GM11168 (cell line): ENCODE measurements around the gene HDAC9.
"Not testable (repeated sequence)": the region's sequence is repeated elsewhere in the genome, so short reads cannot be mapped to it uniquely, and the experiment has no call there.

Source experiments
- in situ Hi-C: fragments of 300-500 bp; cut with MboI; formaldehyde crosslinking; loops from one replicate; pipeline ENCODE4 v1.12.0; 2022; ENCODE audit warnings: low sequenced_read_pairs; ENCODE audit not compliant: unreplicated experiment

HDAC9 gene

DNA sequence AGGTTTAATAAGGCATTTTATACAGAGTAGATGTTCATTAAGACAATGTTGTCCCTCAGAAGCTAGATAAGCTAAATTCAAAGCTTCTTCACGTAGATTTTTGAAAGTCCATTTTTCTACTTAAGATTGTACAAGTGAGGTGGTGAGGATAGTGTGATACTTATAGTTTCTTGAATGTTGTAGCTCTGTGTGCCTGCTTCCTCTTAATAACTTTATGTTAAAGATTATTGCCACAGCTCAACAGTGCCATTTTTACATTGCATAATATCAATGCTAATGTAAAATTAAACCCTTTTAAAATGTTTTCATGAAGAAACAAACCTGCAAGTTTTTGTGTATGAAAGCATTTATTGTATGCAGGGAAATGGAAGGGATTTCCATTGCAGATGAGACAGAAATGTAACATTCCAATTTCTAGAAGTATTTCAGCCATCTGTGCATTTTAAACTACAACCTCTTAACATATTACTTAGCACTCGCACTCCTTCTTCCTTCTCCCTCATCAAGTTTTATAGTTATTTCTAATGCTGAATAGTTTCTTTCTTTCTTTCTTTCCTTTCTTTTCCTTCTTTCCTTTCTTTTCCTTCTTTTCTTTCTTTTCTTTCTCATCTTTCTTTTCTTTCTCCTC lies 409.9 kb downstream of the HDAC9 start:
- in situ Hi-C loops: no loop called here

DNA sequence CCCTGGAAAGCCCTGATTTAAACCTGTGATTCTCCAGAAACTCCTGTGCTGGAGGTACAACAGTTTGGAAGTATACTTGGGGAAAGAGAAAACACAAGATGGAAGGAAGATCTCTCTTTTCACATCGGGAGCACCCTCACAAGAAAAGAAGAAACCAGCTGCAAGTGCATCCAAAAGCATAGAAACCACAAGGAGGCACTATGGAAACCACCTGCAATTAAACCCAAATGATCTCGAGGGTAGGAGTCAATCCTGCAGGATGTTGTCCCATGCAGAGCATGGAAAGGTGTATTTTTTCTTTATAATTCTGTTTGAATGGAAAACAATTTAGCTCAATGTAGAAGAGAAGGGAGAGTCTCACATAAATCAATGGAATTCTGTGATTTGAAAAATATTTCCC lies 411.4 kb downstream of the HDAC9 start:
- in situ Hi-C loops: no loop called here

DNA sequence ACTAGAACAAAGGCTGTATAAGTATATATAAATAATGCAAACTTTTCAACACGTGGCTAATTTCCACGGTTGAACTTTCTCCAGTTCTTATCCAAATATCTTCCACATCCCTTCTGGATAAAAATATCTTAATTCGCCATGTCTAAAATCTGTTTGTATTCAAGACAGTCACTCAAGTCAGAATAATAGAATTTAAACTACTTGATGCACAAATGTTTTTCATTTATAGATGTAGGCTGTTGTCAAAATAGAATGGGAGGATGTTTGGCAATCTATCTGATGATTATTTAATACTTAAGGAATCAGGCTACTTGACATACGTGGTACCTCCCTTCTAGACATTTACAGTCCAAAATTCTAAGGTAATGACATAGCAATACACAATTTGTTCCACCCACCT lies 417.6 kb downstream of the HDAC9 start:
- in situ Hi-C loops: no loop called here

DNA sequence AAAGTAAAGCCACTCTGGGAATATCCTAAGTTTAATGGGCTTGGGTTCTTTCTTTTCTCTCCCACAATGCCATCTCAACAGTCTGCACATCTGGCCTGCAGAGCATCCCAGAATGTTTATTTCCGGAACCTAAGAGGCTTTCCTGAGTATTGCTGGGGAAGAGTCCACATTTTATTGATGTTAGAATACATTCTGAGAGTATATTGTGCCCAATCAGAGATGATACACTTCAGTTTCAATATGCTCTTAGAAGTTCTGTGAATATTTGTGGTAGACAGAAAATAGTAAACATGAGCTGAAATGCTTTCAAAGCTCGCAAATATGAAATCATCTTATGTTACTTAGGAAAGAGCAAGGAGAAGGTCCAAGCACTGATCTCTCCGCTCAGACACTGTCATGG lies 421.3 kb downstream of the HDAC9 start:
- in situ Hi-C loops: no loop called here

DNA sequence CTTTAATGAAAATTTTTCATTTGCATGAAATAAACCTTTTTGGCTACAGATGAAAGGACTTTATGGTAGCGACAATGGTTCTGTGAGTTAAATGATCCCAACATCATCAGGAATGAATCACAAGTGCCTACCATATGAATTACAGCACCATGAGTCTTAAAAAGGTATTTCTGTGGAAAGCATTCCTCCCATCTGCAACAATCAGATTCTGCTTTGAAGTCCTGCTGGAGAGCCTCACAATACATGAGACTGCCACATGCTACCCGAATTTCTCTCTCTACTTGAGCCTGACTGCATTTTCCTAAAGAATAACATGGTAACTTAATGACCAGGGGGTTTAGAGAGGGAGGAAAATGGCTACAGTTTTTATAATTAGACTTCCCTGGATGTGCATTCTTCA lies 431.6 kb downstream of the HDAC9 start:
- in situ Hi-C loops: no loop called here

DNA sequence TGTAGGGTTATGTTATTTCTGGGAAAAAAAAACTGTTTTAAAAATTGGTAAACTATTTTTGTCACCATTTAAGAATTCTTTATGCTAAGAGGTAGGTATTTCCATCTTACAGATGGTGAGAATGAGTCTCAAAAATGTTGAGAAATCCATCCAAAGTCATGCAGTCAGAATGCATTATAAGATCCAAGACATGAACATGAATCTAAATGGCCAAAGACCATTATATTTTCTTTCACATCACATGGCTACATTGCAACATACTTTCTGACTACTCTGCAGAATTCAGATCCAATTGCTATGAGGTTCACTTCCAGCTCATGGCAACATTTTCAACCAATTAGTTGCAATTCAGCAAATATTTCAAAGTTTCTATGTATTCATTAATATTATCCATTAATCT lies 440.7 kb downstream of the HDAC9 start:
- in situ Hi-C loops: no loop called here

DNA sequence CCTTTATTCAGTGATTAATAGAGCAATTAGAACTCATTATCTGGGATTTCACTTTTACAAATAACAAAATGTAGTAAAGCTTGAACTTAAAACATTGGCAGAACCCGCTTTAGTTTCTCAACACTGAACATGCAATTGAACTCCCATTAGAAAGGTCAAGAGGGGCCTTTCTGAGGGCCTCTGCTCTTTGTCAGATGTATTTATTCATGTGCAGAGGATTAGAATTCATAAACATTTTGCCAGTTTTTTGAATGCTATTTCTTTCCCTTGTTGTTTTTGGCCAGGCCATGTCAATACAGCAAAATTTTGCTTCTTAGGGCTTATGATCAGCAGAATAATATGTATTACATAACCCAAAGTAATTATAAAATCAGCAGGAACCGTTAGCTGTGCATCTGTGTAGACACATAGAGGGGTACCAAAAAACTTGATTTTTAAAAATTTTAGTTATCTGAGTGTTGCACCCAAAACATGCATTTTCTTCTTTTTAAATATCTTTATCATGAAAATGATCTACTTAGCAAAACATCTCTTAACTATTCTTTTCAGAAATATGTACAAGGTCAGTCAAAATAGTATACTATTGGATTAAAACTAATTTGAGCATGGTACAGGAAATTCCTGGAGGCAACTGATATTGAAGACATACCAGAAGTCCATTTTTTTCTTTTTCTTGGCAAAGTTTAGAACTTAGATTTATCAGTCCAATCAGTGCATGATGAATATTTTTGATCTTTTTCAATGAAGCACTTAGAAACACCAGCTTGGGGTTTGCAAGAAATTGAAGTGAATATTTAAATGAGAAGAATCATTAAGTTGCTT lies 444.4 kb downstream of the HDAC9 start:
- in situ Hi-C loops: no loop called here

DNA sequence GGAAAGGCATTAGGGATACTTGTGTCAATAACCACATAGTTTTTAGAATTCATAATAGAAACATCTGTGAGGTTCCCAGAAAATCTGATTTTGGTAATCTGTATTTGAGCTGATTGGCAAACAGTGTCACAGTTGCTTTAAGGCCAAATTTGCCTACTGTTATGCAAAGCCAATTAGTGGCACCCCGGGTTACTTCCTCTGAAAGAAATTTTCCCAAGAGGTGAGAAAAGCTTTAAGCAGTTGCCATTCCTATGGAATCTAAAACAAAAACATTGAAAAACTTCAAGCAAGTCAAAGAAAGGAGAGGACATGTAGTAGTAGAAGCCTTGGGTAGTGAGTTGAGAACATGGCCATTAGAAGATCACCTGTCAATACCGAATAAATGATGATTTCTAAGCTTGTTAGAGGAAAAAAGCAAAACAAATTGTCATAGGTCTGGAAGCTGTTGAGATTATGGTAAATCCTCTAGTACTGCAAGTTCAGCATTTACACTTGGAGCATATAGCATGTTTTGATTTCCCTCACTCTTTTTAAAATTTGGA lies 445.1 kb downstream of the HDAC9 start:
- in situ Hi-C loops: no loop called here

DNA sequence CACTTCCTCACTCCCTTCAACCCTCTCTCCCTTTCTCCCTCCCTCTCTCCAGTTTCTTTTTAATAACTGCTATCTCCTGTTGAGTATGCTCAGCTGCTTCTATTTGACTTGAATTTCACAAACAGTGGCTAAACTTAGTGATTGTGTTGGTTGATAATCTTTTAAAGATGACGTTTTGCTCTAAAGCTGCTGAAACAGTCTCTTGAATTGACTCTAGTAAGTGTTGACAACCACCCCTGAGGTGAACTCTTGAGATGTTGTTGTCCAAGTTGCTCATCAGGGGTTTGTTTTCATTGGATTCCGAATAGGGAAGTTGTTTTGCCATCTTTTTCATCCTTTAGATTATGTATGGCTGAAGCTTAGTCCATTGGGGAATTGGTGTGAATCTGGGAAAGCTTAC lies 445.7 kb downstream of the HDAC9 start:
- in situ Hi-C loops: no loop called here

DNA sequence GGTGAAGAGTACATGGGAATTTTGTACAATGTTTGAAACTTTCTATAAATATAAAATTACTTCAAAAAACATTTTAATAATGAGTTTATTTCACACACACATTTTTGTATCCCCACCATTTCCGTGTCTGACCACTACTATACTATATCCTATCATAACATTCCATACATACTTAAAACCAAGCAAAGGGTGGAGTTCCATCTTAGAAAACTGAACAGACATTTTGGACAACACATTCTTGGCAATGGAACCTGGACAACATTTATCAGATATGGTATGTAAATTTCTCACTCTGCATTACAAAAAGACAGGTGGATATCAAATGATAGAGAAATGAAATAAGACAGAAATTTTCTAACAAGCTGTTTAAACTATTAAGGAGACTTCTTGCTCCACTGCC lies 453.0 kb downstream of the HDAC9 start:
- in situ Hi-C loops: no loop called here

DNA sequence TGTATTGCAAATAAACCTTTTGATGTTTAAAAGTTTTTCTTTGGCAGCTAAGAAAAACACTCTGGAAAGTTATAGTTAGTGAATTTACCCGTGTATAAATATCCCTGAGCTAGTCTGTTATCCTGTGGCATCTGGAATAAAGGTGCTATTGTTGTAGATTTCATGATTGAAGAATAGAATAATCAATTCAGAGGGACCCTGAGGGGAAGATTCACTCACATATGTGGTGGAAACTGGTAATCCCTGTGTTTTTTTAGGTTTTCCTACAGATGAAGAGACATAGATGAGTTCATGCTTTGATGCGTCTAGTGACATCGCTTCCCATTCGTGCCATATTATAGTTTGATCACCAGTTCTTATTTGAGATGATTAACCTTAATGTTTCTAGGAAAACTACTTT lies 457.3 kb downstream of the HDAC9 start:
- in situ Hi-C loops: no loop called here

DNA sequence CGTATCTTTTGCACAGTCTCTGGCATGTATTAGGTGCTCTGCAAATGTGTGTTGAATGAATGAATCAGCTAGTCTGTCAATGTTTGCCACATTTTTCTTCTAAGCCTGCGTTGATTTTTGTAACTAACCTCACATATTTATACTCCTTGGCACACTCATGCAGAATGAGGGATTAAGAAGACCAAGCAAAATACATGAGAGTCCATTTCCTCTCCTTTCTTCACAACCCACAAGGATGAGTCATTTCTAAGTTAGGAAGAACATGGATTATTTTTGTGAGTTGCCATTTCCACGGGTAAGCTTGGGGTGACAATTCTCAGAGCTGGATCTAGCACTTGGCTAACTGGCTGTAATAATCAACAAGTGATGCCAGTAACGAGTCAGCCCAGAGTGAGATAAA lies 463.1 kb downstream of the HDAC9 start:
- in situ Hi-C loops: no loop called here

DNA sequence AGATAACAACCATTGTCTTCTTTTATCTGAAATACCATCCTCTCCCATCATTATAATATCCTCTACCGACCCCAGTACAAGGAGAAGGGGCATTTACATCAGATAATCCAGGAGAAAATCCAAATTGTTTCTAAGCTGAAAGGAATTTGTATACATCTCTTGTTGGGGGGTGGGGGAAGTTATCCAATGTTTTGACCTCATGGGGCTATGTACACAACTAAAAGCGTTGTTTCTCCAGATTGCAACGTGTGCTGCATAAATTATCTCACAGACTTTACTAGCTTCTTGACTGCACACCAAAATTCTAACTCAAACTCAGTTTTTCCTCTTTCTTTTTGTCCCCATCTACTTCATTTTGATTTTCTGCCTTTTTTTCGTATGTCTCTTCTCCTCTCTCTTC lies 465.2 kb downstream of the HDAC9 start:
- in situ Hi-C loops: no loop called here

DNA sequence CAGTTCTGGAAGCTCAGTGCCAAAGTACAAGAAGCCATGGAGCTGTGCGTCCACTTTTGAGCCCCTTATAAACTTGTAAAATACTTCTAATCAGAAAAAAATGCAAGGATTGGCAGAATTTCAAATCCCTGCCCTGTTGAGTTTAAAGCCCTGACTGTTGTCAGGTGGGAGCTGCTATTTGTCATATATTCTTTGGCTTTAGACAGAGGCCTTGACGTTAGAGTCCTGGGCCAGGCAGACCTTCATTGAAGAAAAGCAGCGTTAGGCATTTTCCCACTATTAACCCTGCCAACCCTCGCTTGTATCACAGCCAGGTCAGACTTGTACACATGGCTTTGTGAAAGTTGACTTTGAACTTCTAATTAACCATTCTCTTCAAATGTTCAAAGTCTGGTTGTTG lies 466.5 kb downstream of the HDAC9 start:
- in situ Hi-C loops: no loop called here

DNA sequence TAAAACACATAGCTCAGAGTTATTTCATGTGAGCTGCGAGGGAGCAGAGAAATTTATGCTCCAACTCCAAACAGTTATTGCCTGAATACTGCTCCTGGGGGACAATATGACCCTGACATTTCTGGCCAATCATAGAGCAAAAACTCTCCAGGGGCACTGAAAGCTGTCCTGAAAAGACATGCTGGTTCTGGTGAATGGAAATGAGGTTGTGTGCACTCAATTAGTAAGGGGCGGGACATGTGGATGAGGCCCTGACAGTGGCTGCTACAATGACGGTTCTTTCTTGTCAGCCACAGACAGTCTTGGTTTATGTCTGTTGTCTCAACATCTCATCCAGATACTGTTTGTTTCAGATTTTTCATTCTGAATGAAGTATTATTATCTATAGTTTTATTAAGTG lies 470.1 kb downstream of the HDAC9 start:
- in situ Hi-C loops: no loop called here

DNA sequence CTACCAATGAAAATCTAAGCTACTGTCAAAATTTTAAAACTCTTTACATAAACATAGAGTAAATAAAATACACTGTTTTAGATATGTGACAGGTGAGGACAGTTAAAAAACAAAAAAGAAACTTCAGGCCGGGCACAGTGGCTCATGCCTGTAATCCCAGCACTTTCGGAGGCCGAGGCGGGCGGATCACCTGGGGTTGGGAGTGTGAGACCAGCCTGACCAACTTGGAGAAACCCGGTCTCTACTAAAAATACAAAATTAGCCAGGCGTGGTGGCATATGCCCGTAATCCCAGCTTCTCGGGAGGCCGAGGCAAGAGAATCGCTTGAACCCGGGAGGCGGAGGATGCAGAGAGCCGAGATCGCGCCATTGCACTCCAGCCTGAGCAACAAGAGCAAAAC lies 472.2 kb downstream of the HDAC9 start:
- in situ Hi-C loops: not testable (repeated sequence)

DNA sequence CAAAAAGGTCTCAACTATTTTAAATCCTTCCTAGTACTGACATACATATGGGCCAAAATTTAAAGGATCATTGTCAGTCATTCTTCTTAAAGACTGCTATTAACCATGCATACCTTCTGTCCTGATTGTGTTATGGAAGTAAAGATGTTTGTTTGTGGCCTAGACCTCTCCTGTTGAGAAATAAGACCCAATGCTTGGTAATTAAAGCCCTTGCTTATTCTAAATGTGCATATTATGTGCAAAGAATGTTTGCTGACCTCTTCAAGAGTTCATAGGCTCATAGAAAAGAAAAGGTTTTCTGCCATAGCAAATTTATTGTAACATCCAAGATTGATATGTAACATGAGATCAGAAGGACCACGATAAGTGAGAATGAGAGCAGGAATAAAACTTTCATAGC lies 476.3 kb downstream of the HDAC9 start:
- in situ Hi-C loops: no loop called here

DNA sequence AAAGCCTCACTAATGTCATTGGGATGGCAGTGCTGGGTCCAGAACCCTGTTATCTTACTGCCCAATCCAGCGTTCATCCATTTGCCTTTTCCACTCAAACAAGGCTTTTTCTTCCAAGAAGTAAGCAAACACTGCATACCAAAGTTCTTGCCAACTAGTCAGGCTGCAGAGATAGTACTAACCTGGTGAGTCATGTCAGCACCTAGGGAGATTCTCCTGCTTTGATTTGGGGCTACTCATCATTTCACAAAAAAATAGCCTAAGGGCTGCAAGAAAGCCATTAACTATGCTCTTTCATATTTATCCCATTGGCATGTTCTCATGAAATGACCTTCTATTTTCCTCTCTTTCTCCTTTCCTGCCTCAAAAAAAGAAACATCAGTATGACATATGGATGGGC lies 479.3 kb downstream of the HDAC9 start:
- in situ Hi-C loops: no loop called here

DNA sequence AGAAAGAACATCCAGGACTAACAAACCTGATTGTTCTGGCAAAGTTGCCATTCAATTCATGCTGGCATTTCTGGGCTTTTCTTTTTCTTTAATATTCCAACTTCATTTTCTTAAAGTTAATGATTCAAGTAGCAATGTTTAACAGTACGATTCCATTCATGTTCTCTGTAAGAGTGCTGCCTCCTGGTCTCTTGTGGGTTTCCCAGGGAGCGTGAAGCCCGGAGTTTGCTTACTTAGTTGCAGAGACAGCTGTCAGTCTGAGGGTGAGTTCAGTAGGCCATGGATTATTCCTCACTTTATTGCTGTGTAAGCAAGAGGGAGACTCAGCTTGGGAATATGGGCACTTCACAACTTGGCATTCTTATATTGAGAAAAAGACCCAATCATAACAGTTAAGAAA lies 479.7 kb downstream of the HDAC9 start:
- in situ Hi-C loops: no loop called here

DNA sequence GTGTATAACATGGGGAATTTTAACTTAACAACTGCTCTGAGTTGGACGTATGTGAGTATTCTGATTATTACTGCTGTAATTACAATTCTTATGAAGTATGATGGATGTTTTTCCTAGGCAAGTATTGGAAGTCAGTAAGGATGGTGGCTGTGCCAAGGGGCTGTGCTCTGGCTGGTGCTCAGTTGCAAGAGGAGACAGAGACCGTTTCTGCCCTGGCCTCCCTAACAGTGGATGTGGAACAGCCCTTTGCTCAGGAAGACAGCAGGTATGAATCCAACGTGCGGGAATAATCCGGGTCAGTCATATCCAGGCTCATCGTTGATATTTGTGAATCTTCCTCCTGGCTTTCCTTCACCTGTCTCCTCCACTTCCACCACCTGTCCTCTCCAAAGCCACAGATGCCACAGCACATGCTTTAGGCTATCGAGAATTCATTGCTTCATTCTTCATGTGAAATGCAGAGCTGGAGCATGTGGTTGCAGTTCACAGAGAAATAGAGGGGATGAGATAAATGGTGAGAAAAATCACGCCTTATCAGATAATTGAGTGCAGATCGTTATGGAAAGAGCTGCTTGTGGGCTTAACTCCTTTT lies 480.2 kb downstream of the HDAC9 start:
- in situ Hi-C loops: no loop called here

DNA sequence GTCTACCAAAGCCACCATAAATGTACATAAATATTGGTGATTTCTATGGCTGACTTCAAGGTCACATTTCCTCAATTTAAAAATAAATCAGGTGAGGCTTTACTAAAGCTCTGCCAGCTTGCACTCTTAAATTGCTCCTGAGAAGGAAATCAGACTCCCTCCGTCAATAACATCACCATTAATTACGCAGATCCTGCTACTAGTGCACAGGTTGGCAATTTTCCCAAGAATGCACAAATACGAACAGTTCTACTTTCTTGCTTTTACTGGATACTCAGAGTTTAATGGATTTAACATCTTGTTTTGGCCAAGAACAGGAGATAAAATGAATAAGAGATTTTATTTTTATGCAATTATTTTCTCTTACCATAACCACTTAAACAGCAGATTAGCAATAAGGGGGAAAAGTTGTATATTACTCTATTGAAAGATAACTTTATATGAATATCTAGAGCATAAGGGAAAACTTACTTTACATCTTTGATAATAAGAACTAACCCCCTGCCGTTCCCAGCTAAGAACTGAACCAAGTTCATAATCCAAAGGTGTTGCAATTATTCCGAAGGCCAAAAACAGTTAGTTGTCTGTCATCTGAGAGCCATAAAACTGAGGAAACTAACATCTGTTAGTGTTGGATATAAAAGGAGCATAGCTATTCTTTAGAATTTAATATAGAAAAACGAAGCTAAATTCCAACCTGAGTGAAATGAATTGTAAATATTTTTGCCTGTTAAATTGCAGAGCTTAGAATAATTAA lies 481.3 kb downstream of the HDAC9 start:
- in situ Hi-C loops: no loop called here
